ENCODE results near the gene KCNN4.

DNA sequence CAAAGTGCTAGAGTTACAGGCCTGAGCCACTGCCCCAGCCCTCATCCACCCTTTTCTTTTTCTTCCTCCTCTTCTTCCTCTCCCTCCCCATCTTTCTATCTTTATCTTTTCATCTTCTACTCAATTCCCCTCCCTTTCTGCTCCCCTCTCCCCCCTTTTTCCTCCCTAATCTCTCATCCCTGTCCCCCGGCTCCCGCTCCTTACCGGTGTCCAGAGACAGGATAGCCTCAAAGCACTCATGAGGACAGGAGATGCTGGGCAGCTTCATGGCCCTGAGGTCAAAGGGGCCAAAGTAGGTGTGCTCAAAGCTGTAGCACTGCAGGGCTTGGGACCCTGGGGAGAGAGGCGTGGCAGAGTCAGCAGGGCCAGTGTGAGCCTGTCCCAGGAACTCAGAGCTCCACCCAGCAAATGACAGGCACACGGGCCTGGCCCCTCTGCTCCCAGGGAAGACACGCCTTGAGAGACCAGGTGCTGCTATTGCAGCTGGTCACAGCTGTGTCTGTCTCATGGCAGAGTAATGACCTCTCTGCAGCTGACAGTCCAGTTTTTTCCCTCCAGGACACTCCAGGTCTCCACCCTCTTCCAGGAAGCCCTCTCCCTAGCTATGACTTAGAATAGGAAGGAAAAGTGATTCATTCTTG, 18.8 kb upstream of the KCNN4 start:
- TF ChIP-seq CTCF (IDR thresholded peaks at IDR 0.05) (no peak), POLR2A (IDR thresholded peaks at IDR 0.05) (no peak)

Data from sigmoid colon (tissue), 3 donors.